SK-N-MC (cell line): Measurements from ENCODE around the gene IGFL1.
"Not testable (repeated sequence)": the region's sequence is repeated elsewhere in the genome, so short reads cannot be mapped to it uniquely, and the experiment has no call there.

Source experiments
- DNase-seq: peaks from one replicate; pipeline ENCODE4 v3.0.0-alpha.2; 2011; ENCODE audit warnings: low read depth, low spot score
- H3K27ac ChIP-seq: fragments of 200-600 bp; sonication (generic); 2 replicates; pipeline ENCODE4 v1.5.1; 2016; ENCODE audit warnings: mixed run types
- H3K36me3 ChIP-seq: fragments of 200-600 bp; sonication (generic); 2 replicates; pipeline ENCODE4 v1.6.1; 2017; ENCODE audit warnings: antibody characterized with exemption, low read length, mixed read lengths; ENCODE audit not compliant: insufficient read depth
- H3K4me3 ChIP-seq: fragments of 200-600 bp; sonication (generic); 2 replicates; pipeline ENCODE4 v1.5.1; 2016
- H3K9ac ChIP-seq: fragments of 200-600 bp; sonication (generic); 2 replicates; pipeline ENCODE4 v1.8.0; 2017; ENCODE audit warnings: mixed run types, mixed read lengths; ENCODE audit not compliant: insufficient read length
- H3K9me3 ChIP-seq: fragments of 200-600 bp; sonication (generic); 2 replicates; pipeline ENCODE4 v1.6.1; 2017; ENCODE audit warnings: low read depth, mild to moderate bottlenecking, antibody characterized with exemption, low read length, moderate library complexity, mixed read lengths
- EZH2 ChIP-seq: fragments of 200-600 bp; sonication (generic); IDR thresholded peaks from one replicate; pipeline ENCODE4 v1.6.1; 2017; ENCODE audit warnings: antibody characterized with exemption
- FOXP2 ChIP-seq: optimal IDR thresholded peaks from 2 replicates; pipeline ENCODE3; 2011; ENCODE audit warnings: mild to moderate bottlenecking, moderate library complexity; ENCODE audit not compliant: insufficient read depth; ENCODE audit errors: extremely low read length, control extremely low read depth
- POLR2AphosphoS5 ChIP-seq: IDR thresholded peaks from 2 replicates; pipeline ENCODE4 v1.6.1; 2012; ENCODE audit warnings: mild to moderate bottlenecking, low read depth, low read length, borderline replicate concordance

Gene IGFL1

DNA sequence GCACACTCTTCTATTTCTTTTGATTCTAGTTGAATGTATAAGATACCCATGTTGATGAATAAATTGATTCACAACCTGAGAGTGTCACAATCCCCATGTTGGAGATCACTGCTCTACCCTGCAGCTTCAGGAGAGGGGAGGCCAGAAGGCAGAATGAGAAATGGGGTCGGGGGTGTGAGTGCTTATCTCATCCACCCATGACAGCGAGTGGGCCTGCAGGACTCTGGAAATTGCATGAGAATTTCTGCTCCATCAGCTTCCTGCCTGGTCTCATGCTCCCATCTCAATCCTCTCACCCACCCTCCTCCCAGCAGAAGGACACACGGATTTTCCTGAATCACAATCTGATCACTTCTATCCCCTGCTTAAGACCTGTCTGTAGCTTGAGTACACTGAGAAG, 22.9 kb upstream of the IGFL1 start:
- TF ChIP-seq EZH2 (no peak), POLR2AphosphoS5 (no peak), FOXP2 (no peak)
- Histone ChIP-seq H3K9ac (no peak overlapping the region), H3K27ac (no peak overlapping the region), H3K4me3 (no peak overlapping the region), H3K9me3 (no peaks in the 10 kb centered on the region), H3K36me3 (no peaks in the 10 kb centered on the region)
- no peak for DNase-seq

DNA sequence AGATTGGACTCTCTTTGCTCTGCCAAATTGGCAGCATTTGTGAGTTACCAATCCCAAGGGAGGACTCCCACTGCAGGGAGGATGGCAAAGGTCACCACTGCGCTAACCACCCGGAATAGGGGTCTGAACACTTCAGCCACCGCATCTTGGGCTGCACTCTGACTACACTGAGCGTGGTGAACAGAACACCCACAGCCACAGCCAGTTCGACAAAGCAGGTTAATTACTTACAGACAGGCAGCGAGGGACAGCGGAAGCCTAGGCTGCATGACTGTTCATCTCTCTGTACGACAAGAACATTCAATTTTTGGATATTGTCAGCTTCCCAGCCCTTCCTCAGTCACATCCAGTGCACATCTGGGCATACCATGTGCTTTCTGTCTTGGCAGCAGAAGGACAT, 21.7 kb upstream of the IGFL1 start:
- DNase-seq, H3K36me3 ChIP-seq, H3K9ac ChIP-seq: not testable (repeated sequence)

DNA sequence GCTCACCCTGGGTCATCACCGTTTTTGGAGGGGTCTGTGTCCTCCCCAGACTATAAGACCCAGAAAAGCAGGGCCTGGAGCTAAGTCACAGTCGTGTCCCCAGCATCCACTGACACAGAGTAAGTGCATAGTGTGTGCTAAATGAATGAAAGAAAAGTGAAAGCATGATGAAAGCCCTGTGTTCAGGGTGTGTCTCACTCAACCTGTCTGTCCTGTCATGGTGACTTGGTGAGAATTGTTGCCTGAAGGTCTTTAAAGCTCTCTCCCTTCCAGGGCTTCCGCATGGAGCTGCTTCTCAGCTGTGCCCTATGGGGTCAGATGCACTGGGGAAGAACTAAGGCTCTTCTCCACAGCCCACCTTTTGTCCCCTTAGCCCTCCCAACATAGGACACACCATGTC, 20.5 kb upstream of the IGFL1 start:
- no peak overlapping the region for H3K27ac ChIP-seq

More for the DNA sequence above, 21.7 kb upstream of the IGFL1 start:
- H3K27ac ChIP-seq, H3K4me3 ChIP-seq, H3K9me3 ChIP-seq: not testable (repeated sequence)

DNA sequence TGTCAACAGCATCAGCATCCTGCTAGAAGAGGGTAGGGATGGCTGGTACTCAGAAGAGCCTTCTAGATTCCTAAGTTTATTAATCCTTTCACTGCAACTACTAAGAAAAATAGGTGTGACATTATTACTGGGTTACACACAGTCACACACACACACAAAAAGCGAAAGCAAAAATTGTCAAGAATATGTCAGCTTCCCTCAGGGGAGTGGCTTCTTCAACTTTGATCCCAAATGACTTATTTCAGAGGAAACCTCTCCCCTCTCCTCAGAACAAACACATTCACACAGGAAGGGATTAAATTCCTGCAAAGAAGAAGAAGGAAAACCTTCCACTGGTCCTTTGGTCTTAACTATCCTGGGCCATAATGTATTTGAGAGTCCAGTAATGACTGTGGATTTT, 20.1 kb upstream of the IGFL1 start:
- no peak overlapping the region for H3K27ac ChIP-seq
- no peaks in the 10 kb centered on the region for H3K9me3 ChIP-seq
- no peak for DNase-seq
- TF ChIP-seq FOXP2 (no peak), EZH2 (no peak), POLR2AphosphoS5 (no peak)
- no peaks in the 10 kb centered on the region for H3K36me3 ChIP-seq
- H3K4me3 ChIP-seq = no peak overlapping the region
- H3K9ac ChIP-seq = no peak overlapping the region

More for the DNA sequence above, 20.5 kb upstream of the IGFL1 start:
- TF ChIP-seq EZH2 = no peak
- no peak for TF ChIP-seq FOXP2
- no peak for TF ChIP-seq POLR2AphosphoS5
- Histone ChIP-seq H3K9ac (no peak overlapping the region), H3K9me3 (no peaks in the 10 kb centered on the region), H3K36me3 (no peaks in the 10 kb centered on the region), H3K4me3 (no peak overlapping the region)
- no peak for DNase-seq

DNA sequence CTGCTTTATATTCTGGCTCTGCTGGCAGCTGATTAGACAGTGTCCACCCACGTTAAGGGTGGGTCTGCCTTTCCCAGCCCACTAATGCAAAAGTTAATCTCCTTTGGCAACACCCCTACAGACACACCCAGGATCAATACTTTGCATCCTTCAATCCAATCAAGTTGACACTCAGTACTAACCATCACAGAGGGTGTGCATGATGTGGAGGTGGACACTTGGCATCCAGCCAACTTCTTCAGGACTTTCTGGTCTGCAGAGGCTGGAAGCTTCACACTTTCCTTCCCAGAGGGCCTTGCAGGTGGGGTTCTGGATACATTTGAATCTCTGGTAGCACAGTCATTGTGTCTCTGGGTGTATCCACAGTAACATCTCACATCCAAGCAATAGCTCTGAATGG, 18.9 kb upstream of the IGFL1 start:
- H3K27ac ChIP-seq = no peak overlapping the region
- no peak overlapping the region for H3K4me3 ChIP-seq
- H3K36me3 ChIP-seq = no peaks in the 10 kb centered on the region
- no peaks in the 10 kb centered on the region for H3K9me3 ChIP-seq
- TF ChIP-seq POLR2AphosphoS5 = no peak
- TF ChIP-seq FOXP2 = no peak
- no peak overlapping the region for H3K9ac ChIP-seq
- DNase-seq = no peak

DNA sequence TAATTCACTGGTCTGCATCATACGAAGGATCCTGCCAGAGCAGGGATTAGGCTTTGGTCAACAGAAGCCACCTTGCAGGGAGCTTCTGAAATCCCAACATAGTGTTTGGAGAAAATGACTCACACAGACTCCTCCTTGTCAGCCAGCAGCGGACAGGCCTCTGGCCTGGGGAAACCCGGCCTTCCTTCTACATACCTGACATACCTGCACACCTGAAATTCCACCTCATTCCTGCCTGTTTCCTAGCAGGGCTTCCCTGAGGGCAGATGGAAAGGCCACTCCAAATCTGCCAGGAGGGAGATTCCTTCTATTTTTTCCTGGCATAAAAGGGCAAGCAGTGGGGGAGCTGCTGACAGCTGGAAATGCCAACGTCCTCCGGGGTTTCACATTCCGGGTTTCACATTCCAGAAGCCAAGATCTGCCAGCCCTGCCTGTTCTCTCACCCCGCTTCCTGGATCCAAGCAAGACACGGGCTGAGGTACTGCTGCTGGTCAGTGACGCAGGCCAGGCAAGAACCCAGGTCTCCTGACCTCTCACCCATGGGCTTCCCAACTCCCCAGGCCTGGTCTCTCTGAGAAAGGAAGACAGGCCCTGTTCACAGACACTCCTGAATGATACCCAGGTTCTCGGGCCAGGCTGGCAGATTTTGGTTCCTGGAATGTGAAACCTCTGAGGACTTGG, 18.2 kb upstream of the IGFL1 start:
- no peaks in the 10 kb centered on the region for H3K36me3 ChIP-seq
- H3K9me3 ChIP-seq = no peaks in the 10 kb centered on the region
- H3K27ac ChIP-seq = no peak overlapping the region
- TF ChIP-seq FOXP2 = no peak
- no peak for TF ChIP-seq POLR2AphosphoS5
- TF ChIP-seq EZH2 = no peak
- DNase-seq = no peak
- H3K4me3 ChIP-seq = no peak overlapping the region
- no peak overlapping the region for H3K9ac ChIP-seq

DNA sequence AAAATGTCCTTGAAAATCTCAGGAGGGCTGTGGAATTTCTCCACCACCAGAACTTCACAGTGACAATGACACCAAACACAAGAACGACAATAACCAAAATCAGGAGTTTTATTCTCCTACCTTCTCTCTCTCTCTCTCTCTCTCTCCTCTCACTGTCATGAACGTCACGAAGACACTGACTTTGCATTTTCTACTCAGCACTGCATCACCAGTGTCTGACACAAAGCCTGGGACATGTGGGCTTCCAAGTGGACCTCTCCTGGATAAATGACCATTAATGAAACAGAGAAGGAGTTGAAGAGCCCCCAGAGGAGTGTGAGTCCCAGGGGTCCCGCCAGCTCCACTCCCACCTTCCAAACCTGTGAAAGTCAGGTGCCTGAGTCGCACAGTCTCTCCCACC, 16.9 kb upstream of the IGFL1 start:
- not testable (repeated sequence) for H3K9ac ChIP-seq, H3K36me3 ChIP-seq, DNase-seq, H3K9me3 ChIP-seq, H3K27ac ChIP-seq, H3K4me3 ChIP-seq

DNA sequence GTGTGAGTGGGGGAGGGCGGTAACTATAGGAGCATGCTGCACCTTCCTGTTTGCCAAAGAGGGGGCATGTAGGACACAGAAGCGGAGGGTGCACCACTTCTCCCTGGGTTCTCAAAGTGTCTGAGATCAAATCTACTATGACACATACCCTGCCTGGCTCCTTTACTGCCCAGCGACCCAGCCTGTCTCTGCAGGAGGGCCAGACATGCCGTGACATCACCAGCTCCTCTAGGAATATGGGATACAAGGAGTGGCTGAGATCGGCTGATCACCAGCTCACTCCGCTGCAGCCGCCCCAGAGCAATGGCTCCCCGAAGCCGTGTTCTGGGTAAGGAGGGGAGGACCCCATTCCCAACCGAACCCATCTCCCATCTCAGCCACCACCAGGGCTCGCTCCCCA, 16.4 kb upstream of the IGFL1 start:
- no peaks in the 10 kb centered on the region for H3K9me3 ChIP-seq
- TF ChIP-seq EZH2 = no peak
- TF ChIP-seq POLR2AphosphoS5 = no peak
- no peak for TF ChIP-seq FOXP2
- no peak overlapping the region for H3K4me3 ChIP-seq
- H3K9ac ChIP-seq = no peak overlapping the region
- H3K27ac ChIP-seq = no peak overlapping the region
- no peaks in the 10 kb centered on the region for H3K36me3 ChIP-seq
- no peak for DNase-seq

DNA sequence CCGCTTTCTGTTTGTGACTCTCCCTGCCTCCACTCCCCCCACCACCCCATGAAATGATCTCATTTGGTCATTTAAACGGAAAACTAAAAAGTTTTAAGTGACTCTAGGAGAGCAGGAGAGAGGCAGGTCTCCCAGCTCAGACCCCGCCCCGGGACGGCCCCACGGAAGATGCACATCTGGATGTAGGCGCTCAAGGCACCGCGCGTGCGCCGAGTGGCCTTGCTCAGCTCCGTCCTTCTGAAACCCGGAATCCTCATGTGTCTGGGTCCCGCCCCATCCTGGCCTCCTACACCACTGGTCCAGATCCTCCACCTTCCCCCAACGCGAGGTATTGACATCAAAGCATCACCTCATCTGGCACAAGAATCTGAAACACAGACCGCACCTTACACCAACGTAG, 15.7 kb upstream of the IGFL1 start:
- Histone ChIP-seq H3K27ac (no peak overlapping the region), H3K36me3 (no peaks in the 10 kb centered on the region), H3K9me3 (no peaks in the 10 kb centered on the region), H3K9ac (no peak overlapping the region), H3K4me3 (no peak overlapping the region)
- DNase-seq = no peak
- TF ChIP-seq FOXP2 (no peak), POLR2AphosphoS5 (no peak), EZH2 (no peak)
